Stimulated activated CD4-positive, alpha-beta T cell treated with anti-CD3 and anti-CD28 coated beads, Interleukin-2, amount 100 ng/mL, for 24 hours (primary cell): ENCODE data around the gene E2F6.

ENCODE experiments used
- DNase-seq, 2 donors: peaks; one replicate each; pipeline ENCODE4 v3.0.0-alpha.2; 2020

The E2F6 gene

DNA sequence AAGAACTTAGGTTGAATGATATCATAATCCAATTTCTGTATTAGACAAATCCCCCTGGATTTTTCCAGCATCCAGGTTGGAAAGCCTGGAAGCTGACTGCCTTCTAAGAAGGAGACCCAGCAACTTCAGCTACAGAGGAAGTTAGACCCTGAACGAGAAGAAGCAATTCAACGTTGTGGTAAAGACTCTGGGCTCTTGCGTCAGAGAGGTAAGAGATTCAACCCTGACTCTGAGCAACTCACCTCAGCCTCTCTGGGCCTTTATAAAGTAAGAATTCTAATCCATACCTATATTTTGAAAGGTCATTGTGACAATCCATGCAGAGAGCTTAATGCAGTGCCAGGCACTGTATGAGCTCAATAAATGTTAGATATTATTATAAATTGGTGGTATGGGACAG is 9.7 kb downstream of the E2F6 start:
- DNase-seq: no peak

DNA sequence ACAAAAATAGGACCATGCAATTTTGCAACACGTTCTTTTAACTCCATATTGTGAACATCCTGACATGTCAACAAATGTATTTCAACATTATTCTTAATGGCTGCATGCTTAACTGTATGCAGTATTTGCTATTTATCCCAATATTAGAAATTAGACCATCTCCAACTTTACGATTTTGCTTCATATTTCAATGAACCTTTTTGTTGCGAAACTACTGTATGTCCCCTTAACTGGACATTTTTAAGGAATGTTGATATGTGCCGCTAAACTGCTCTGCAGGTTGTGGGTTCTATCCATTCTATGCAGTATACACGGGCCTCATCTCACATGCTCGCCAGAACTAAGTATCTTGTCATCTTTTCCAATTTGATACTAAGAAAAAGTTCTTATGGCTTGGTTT is 11.1 kb downstream of the E2F6 start:
- DNase-seq: no peak

DNA sequence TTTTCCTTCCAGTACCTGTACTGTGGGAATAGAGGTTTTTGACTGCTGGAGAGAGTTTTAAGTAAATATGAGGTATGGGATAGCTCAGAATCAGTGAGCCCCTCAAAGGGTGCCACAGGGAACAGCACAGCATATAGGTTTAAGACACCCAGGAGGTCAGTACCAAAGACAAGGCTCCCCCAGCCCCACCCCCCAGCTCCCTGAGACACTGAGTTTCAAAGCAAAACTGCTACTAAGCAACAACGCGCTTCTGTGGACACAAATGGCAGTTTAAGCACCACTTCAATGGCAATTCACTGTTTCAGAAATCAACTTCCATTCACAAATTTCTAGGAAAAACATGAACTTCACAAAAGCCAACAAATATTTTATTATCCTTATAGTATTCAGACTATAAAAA is 15.2 kb downstream of the E2F6 start:
- DNase-seq: no peak

DNA sequence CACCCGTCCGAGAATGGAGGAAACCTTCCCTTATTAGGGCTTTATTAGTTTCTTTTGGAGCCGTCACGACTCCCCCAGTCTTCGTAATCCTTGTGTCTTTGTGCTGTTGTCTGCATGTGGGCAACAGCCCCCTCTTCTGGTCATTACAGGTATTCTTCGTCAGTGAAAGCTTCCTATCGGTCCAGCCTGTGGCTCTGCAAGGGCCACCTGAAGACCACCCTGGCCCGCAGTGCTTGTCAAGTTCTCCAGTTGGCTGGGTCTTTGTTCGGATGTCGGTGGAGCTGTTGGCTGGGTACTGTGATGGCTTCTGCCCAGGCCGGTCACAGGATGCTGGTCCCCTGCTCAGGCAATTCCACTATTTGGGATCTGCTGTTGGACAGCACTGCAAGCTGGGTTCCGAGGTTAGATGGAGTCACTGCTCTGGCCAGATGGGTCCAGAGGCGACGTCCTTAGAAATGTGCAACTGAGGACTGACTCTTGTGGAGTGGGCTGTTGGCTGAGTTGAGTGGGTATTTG is 19.2 kb downstream of the E2F6 start:
- DNase-seq: peak; percentile 37 to 45

DNA sequence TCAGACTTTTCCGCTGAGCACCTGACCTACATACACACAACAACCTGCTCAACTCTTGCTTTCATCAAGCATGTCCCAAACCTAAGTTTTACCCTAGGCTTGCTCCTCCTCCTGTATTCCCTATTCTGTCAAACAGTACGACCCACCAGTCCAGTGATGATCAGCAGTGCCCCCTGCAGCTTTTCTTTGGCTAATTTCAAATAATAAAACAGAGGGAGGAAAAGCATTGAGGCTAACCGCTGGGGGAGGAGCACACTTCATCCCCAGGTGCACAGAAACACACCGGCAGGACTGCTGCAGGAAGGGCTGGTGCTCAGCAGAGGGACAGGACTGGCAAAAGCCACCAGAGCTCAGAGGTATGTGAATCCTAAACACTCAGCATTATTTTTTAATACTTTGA is 21.2 kb downstream of the E2F6 start:
- no peak for DNase-seq

DNA sequence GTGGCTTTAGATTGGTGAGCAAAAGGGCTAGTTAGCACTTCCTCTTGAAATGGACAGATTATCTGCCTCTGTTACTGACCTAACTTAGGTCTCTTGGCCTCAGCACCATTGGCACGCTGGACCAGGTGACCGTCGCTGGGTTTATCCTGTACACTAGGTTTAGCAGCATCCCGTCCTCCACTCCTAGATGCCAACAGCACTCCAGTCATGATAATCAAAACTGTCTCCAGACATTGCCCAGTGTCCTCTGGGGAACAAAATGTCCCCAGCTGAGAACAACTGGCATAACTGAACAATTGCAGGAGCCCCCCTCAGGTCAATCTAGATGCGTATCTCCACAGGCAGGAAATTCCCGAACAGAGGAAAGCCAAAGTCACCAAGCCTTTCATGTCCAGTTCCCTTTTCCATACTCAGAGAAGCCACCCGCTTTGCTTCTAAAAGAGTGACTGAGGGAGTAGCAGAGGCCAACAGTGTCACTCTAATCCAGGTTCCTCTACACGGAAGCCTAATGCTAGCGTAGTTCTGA is 27.3 kb downstream of the E2F6 start:
- DNase-seq: no peak

DNA sequence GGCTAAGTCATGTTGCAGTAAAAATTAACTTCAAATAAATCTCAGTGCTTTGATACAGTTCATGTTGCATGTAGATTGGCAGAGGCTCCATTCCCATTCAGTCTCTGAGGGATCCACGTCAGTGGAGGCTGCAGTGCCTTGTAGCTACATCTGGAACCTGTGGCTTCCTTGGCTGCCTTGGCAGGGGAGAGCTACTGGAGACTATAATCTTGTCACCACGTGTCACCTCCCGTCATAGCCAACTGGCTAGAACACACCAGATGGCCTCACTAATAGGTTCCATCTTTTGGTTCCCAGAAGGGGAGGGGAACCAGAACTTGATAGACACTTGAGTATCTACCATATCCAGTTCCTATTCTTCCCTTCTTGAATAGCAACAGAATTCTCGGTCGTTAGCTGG is 28.4 kb downstream of the E2F6 start:
- DNase-seq: no peak

DNA sequence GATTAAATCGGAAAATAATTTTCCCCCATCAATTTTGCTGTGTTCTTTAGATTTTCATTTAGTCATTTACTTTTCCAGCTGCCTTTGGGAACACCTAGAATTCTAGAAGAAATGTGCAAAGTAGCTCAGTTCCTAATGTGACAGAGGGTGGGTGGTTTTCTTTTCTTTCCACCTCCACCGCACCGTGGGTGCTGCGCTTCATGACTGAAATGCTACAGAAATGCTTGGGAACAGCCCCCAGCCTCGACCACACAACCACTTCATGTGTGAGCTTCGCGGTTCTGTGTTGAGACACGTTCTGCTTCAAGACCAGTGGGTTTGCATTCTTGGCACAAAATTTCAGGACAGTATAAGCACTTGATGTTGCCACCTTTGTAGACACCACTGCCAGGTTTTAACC is 30.9 kb downstream of the E2F6 start:
- DNase-seq: no peak

DNA sequence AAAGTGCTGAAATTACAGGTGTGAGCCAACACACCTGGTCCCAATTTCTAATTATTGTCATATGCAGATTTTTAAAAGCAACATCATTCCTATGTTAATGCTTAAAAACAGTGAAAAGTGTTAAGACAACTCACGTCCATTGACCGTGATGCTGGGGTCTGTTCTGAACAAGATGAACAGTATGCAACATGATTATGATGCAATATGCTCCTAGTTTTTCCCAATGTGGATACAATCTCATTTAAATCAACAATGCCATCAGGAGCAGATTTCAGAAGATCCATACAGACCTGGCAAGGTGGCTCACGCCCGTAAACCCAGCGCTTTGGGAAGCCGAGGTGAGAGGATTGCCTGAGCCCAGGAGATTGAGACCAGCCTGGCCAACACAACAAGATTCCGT is 31.5 kb downstream of the E2F6 start:
- DNase-seq: no peak

DNA sequence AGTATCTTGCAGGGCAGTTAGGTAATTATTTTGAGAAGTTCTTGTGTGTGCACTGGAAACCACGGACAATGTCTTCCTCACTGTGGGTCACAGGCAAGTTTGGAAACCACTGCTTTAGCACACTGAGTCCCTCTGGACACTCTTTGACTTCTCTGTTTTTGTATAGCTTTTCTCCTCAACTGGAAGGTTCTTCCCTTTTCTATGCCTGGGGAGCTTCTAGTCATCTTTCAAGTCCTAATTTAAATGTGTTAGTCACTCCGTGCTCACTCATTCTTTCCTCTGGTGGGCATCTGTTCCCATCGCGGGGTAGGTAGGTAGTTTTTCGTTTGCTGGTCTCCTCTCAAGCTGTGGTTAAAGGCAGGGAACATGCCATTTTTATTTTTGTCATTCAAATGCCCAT is 32.1 kb downstream of the E2F6 start:
- no peak for DNase-seq

DNA sequence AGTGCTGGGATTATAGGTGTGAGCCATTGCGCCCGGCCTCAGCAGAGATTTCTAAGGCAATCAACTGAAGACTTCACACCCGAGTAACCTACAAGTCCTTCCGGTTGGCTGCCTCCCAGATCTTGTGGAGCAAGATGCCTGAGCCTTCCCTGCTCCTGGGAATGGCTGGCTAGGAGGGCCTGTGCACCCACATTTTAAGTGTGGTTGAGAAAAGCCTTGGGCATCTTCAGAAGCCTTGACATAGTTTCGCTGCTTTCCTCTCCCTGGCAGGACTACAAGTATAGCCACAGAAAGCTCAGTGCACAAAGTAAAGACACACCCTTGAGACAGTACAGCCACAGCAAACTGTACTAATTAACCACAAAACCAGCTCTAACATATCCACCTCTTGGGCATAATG is 35.2 kb downstream of the E2F6 start:
- DNase-seq: no peak

DNA sequence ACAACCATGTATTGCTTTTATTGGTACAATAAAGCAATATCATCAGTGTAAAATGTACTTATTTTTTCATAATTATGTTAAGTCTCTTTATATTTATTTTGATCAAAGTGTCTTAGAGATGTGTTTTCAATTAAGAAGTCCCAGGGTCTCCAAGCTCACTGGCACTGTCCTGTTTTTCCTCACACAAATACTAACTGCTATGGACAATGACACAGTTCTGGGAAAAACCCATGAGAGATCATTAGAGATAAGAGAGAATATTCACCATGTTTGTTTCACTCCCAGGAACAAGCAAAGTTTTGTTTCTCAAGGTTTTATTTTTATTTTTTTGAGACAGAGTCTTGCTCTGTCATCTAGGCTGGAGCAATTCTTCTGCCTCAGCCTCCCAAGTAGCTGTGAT is 38.7 kb downstream of the E2F6 start:
- DNase-seq: no peak

DNA sequence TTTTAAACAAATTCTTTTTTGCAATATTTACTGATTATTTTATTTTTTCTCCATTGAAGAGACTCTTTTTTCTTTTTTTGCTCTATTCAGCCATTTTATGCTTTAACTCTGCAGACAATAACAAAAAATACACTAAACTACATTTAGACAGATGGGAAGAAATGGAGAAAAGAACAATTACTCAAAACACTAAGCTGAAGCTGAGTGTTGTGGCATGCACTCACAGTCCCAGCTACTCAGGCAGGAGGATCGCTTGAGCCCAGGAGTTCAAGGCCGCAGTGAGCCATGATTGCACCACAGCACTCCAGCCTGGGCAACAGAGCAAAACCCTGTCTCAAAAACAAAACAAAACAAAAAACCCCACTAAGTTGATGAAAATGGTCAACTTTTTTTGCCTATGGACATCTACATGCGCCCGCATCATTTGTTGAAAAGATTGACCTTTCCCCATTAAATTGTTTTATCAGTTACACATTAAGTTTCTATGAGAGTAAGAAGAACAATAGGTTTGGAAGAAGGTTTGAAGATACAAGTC is 43.0 kb downstream of the E2F6 start:
- no peak for DNase-seq

DNA sequence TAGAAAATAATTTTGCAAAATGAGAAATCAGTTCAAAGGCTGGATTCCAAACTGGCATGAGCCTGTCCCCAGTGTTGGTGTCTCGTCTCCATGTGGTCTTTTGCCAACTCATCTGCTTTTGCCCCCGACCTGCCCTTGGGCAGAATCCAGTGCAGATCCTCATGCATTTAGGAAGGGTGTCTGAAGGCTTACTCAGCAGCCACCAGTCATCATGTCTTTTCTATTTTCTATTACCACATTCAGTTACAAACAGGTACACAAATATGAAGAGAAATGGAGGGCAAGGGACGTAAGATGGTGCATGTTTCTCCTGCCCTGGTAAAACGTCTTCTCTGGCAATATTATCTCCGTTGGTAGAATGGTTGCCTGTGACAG is 43.5 kb downstream of the E2F6 start:
- no peak for DNase-seq

DNA sequence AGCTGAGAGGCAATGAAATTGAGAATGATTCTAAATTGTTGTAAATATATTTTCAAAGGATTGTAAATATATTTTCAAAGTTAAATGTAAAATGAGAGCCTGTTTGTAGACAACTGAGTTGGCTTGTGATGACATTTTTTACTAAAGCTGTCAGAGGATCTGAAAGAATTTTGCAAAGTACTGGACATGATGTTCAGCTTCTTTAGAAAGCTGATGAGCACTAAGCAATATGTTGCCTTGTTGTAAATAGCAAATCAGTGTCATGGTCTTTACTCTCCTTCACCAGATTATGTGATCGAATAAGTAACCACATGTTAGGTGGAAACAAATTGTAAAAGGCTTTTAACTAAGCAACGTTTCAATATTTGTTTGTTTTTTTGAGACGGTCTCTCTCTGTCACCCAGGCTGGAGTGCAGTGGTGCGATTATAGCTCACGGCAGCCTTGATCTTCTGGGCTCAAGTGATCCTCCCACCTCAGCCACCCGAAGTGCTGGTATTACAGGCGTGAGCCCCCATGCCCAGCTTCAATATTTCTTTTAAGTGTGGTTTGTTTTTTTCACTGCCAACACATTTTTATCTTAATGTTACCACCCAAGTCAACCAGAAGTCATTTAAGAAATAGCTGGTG is 44.0 kb downstream of the E2F6 start:
- DNase-seq: no peak

DNA sequence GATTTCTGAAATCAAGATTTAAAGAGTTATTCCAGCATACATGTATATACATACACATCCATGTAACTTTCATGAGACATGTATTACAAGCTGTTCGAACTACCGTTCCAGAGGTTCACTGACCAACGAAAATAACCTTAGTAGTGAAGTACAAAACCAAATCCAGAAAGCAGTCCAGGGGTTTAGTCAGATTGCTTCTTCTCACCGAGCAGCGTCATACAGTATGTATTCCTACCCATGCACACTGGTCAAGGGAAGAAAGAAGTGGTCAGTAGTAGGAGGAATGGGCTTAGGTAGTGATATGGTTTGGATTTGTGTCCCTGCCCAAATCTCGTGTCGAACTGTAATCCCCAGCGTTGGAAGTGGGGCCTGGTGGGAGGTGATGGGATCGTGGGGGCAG is 45.3 kb downstream of the E2F6 start:
- no peak for DNase-seq

DNA sequence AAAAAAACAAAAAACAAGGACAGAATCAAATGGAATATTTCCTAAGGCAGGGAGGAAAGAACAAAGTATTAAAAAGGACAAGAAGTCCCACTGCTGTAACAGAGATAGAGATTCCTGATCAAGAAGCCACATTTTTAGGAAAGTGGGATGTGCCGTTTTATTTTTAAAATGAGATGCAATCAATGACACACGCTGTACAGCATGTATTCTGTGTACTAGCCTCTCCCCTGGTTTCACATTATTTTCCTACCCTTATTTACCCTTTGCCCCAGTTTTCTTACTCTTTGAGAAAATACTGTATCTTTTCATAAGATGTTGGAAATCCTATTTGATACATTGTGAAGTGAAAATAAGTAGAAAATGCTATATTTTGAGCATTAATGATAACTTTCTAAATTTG is 45.8 kb downstream of the E2F6 start:
- DNase-seq: no peak

DNA sequence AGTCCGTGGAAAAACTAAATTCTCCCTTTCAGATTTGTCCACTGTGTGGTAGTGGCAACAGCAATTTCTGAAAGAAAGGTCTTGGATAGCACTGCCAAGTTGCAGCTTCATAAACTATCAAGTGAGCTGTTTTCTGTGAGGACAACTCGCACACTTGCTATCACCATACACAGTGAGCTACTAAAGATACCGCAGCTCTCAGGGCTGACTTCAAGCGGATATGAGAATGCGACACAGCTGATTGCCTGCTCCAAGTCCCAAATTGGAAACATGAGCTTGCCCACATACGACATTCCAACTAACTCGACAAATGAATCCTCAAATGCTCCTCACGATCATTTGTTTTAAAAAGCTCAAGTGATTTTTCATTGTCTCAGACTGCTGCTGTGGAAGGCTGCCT is 46.2 kb downstream of the E2F6 start:
- DNase-seq: no peak

DNA sequence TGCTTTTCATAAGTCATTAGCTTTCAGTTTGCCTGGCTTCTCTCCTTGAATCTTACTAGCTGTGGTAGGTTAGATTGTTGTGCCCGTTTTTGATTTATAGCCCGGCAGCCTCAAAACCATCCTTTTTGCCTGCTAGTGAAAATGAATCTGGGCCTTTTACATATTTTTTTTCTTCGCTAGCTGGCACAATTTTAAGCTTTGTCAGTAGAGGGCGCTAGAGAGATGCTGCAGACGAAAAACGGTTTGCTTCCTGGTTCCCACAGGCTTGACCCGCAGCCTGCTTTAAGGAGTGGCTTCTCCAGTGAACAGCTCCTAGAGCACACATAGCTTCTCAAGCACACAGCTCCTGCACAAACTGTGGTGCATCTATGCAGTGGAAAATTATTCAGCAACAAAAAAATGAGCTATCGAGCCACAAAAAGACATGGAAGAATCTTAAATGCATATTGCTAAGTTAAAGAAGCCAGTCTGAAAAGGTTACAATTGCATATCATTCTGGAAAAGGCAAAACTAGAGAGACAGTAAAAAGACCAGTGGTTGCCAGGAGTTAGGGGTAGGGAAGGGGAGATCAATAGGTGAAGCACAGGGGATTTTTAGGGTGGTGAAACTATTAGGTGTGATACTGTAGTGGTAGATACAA is 47.9 kb downstream of the E2F6 start:
- no peak for DNase-seq

DNA sequence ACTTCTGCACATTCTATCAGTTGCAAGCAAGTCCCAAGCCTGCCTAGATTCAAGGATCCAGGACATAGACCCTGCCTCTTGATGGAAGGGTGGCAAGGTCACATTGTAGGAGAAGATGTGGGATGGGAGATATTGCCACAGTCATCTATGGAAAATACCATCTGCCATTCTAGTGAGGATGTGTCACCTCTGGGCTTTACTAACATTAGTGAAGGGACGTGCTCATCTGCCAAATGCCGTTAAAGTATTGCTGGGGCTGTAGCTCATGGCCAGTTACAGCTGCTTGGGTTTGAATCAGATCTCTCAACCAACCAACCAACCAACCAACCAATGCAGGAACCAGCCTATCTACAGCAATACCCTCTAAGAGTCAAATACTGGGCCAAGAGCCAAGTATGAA is 49.0 kb downstream of the E2F6 start:
- DNase-seq: no peak

DNA sequence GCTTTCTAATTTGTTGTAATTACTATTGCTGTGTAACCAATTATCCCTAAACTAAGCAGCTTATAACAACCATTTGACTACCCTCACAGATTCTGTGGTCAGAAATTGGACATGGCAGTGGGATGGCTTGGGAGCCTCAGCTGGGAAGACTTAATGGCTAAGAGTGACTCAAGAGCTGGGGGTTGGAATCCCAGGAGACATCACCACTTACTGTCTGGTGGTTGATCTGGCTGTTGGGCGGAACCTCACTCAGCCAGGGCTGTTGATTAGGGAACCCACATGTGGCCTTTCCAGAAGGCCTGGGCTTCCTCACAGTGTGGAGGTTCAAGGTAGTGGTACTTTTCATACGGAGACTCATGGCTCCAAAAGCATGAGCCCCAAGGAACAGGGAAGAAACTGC is 49.8 kb downstream of the E2F6 start:
- DNase-seq: no peak

DNA sequence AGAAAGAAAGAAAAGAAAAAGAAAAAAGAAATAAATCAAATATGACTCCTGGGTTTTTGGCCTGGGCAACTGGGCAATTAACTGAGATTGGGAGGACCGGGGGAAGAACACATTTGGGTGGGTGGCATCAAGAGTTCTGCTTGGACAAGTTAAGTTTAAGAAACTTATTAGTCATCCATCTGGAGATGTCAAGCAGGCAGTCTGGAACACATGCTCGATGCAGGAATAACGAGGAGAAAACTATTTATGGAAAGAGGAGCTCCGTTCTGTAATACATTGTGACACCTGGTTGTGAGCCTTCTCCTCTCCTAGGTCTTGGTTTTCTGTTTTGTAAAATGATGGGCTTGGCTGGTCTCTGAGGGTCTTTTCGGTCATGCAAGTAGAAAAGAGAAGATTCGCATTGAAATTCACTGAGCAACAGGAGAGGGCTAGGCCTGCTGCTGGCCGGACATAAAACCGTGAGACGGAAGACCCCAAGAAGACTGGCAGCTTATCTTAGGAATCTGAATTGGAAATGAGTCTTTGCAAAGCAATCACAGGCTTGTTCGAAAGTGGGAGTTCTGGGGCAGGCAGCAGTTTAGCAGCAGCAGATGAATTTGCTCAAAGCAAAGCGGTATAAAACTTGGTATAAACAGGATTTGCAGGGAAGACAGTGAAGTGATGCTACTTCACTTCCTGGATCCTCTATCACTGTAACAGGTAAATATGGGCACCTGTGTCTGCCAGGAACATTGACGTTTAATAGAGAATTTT is 51.4 kb downstream of the E2F6 start:
- DNase-seq: no peak

DNA sequence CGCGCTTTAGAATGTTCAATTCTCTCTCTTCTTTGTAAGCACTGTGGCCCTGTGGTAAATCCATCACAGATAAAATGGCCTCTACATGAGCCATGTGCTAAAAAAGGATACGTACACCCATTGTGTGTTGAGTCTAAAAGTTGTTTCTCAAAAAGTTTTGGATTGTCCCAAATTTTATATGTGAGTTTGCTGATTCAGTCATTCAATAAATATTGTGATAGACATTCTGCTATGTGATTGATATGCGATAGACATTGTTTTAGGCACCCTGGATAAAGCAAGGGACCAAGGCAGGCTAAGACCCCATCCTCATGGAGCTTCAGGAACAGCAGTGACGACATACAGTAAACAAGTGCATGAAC is 53.5 kb downstream of the E2F6 start:
- DNase-seq: no peak
